ENCODE data around the gene RPP38. TPM values are rescaled to one million over a fixed set of nuclear protein-coding genes. Genes with fewer than 3 reads are reported as not detected.

RPP38 gene
- total and polyA plus RNA-seq, 2 of the 8 experiments (the other 6 are each of a cell fraction or from before 2014, with no cell fraction given), result 20.8 to 23.3 TPM

DNA sequence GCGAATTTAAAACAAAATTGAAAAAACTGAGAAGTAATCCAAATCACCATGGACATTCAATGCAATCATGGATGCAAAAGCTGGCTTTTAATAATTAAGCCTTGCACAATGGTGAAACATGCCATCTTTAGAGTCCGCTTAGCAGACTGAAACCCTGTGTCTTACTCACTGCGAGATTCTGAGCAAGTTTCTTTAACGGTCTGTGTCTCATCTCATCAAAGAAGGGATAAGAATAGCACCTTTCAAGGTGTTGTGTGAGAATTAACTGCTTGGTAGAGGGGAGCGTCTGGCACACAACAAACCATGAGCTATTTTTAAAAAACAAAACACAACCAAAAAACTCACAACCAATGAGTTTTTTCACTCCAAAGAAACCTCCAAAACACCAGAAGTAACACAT is 30.0 kb upstream of the RPP38 start:
- no peak for DNase-seq (ENCODE audit: low read depth in 1 of 2, low spot score in 2 of 2)
- CTCF ChIA-PET (ENCODE audit: partially characterized antibody), result interaction anchor here (1.0 kb wide), 1 partner anchor 39 kb away, joined by 4 read pairs; no protein-coding TSS in a partner anchor
- no peak overlapping the region for H3K4me2 ChIP-seq (ENCODE audit: insufficient read depth in 1 of 2, low read depth in 2 of 2, low read length in 2 of 2)
- H3K18ac ChIP-seq (ENCODE audit: extremely low read depth, low read length), result no peak overlapping the region
- peaks cover 10 to 16% of the 10 kb centered on the region in 2 experiments; a peak in 3 of 4 replicates for H3K9me3 ChIP-seq (ENCODE audit: insufficient read depth in 2 of 2, low read depth in 1 of 2, low read length in 1 of 2)
- H3K9ac ChIP-seq (replicated peaks in 1 of 4; ENCODE audit: extremely low read depth in 1 of 4, low read depth in 3 of 4, low read length in 3 of 4), result no peak overlapping the region
- no peak overlapping the region for H2BK20ac ChIP-seq (ENCODE audit: low read length)
- no peak overlapping the region for H4K8ac ChIP-seq (ENCODE audit: extremely low read depth, insufficient read depth, low read length)
- WGBS, 2 experiments (ENCODE audit: extremely low coverage in 1 of 2, insufficient coverage in 1 of 2, insufficient read length in 1 of 2, insufficient replicate concordance in 2 of 2, low coverage in 1 of 2, low lambda C conversion rate in 2 of 2, missing lambda C conversion rate in 1 of 2), result 86% methylated on average over 5 of the region's 5 CpGs; no CpG with 5 or more reads in 1 of the 2 experiments
- no peak overlapping the region for H2BK5ac ChIP-seq (ENCODE audit: low read depth, low read length)
- H3K23ac ChIP-seq (ENCODE audit: insufficient read length), result no peak overlapping the region
- no peak overlapping the region for H2BK12ac ChIP-seq (ENCODE audit: low read depth, low read length)
- H2BK15ac ChIP-seq (ENCODE audit: low read length), result no peak overlapping the region
- no peak overlapping the region for H2AFZ ChIP-seq (ENCODE audit: low read length)
- no peaks in the 10 kb centered on the region for H3K79me1 ChIP-seq (ENCODE audit: low read depth, low read length)
- no peak overlapping the region for H3K4me3 ChIP-seq (ENCODE audit: extremely low read depth in 1 of 4, insufficient read depth in 2 of 4, low read depth in 3 of 4, low read length in 4 of 4)
- no peak overlapping the region for H3K27ac ChIP-seq (ENCODE audit: low read depth, low read length)
- no peaks in the 10 kb centered on the region for H3K27me3 ChIP-seq (replicated peaks in 1 of 4; ENCODE audit: control insufficient read depth in 3 of 4, extremely low read depth in 1 of 4, insufficient read depth in 3 of 4, low read length in 3 of 4)
- no peaks in the 10 kb centered on the region for H3K79me2 ChIP-seq (ENCODE audit: control insufficient read depth in 1 of 2, insufficient read depth in 2 of 2, low read length in 2 of 2)
- no peaks in the 10 kb centered on the region for H4K20me1 ChIP-seq (replicated peaks in 1 of 2; ENCODE audit: control insufficient read depth in 1 of 2, insufficient read depth in 2 of 2, low read length in 2 of 2)
- POLR2A ChIA-PET (ENCODE audit: partially characterized antibody), result interaction anchor here (0.7 kb wide), 1 partner anchor 9 kb away, joined by 3 read pairs; no protein-coding TSS in a partner anchor
- no peaks in the 10 kb centered on the region for H3K23me2 ChIP-seq (ENCODE audit: low read depth, low read length)
- no peak overlapping the region for H3K14ac ChIP-seq (ENCODE audit: insufficient read length)
- H3K36me3 ChIP-seq (ENCODE audit: control insufficient read depth in 2 of 4, insufficient read depth in 4 of 4, low read length in 3 of 4), result no peaks in the 10 kb centered on the region
- FAIRE-seq, result no peak
- no peak overlapping the region for H2BK120ac ChIP-seq (replicated peaks; ENCODE audit: low read depth, low read length)
- no peaks in the 10 kb centered on the region for H3K4me1 ChIP-seq (replicated peaks in 1 of 4; ENCODE audit: control insufficient read depth in 3 of 4, insufficient read depth in 4 of 4, low read length in 3 of 4)
- no peak overlapping the region for H4K91ac ChIP-seq (replicated peaks; ENCODE audit: insufficient read length, low read length)
- H3K56ac ChIP-seq (replicated peaks; ENCODE audit: insufficient read length, low read depth, low read length), result no peak overlapping the region
- H3K4ac ChIP-seq (replicated peaks; ENCODE audit: insufficient read length, low read depth, low read length), result no peak overlapping the region
- H2AK5ac ChIP-seq (ENCODE audit: low read depth, low read length), result no peak overlapping the region
- H4K5ac ChIP-seq (ENCODE audit: insufficient read length, low read depth, low read length), result no peak overlapping the region
- TF ChIP-seq KDM1A (IDR thresholded peaks at IDR 0.05; ENCODE audit: borderline replicate concordance, low read length) (no peak), RBBP5 (IDR thresholded peaks at IDR 0.05; ENCODE audit: borderline replicate concordance, low read depth, low read length) (no peak), TEAD4 (IDR thresholded peaks at IDR 0.05; ENCODE audit: low read depth, low read length) (no peak), SIN3A (conservative IDR thresholded peaks at IDR 0.05 in 1 of 2, IDR thresholded peaks at IDR 0.05 in 1 of 2; ENCODE audit: low read depth in 1 of 2, low read length in 2 of 2) (no peak), POLR2A (IDR thresholded peaks at IDR 0.05; ENCODE audit: control extremely low read depth in 1 of 2, low read depth in 2 of 2, low read length in 2 of 2) (no peak), CHD2 (IDR thresholded peaks at IDR 0.05; ENCODE audit: low read length) (no peak), BRCA1 (IDR thresholded peaks at IDR 0.05; ENCODE audit: low read depth, low read length) (no peak), NRF1 (IDR thresholded peaks at IDR 0.05; ENCODE audit: low read depth, low read length) (no peak), TAF1 (IDR thresholded peaks at IDR 0.05; ENCODE audit: low read depth, low read length) (no peak)
- TF ChIP-seq, protein P1, sequence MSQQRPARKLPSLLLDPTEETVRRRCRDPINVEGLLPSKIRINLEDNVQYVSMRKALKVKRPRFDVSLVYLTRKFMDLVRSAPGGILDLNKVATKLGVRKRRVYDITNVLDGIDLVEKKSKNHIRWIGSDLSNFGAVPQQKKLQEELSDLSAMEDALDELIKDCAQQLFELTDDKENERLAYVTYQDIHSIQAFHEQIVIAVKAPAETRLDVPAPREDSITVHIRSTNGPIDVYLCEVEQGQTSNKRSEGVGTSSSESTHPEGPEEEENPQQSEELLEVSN (IDR thresholded peaks at IDR 0.05), result no peak
